SK-N-SH (cell line): ENCODE data around the gene ZBTB4. TPM values are rescaled to one million over a fixed set of nuclear protein-coding genes. Genes with fewer than 3 reads are reported as not detected.

ENCODE experiments used
- CTCF ChIA-PET: fragments of 300-600, 350-600 bp; formaldehyde crosslinking; extraction: SDS; loops from one replicate; lab custom pipeline; 2021; lab: Yijun Ruan, JAX
- POLR2A ChIA-PET: fragments of 350-600 bp; sonication (Branson Sonifier 250); formaldehyde crosslinking; extraction: SDS; loops from one replicate; lab custom pipeline; 2020; ENCODE audit warnings: antibody characterized with exemption, inconsistent platforms; lab: Yijun Ruan, JAX
- DNase-seq: peaks from one replicate; pipeline ENCODE4 v3.0.0; 2012
- H2AFZ ChIP-seq: fragments of 200-600 bp; sonication (generic); 2 replicates; pipeline ENCODE4 v1.8.1; 2016; ENCODE audit warnings: antibody characterized with exemption, mild to moderate bottlenecking, low read depth
- H3F3A ChIP-seq: fragments of 200-600 bp; sonication (generic); replicated peaks from 2 replicates; pipeline ENCODE3; 2016; ENCODE audit warnings: antibody characterized with exemption, mild to moderate bottlenecking; ENCODE audit not compliant: insufficient read depth
- H3K27ac ChIP-seq, 2 experiments: fragments of 200-500 bp in 1 of 2; fragments of 200-600 bp in 1 of 2; sonication (Bioruptor generic) in 1 of 2; sonication (generic), shearing (Covaris generic) in 1 of 2; 2 replicates each; pipeline versions ENCODE4 v1.5.1 to v1.6.1; 2014 to 2016; ENCODE audit warnings: low read depth in 2 of 2, inconsistent platforms in 1 of 2, low read length in 1 of 2, mild to moderate bottlenecking in 1 of 2, mixed read lengths in 1 of 2
- H3K27me3 ChIP-seq: fragments of 200-600 bp; sonication (generic), shearing (Covaris generic); 2 replicates; pipeline ENCODE4 v1.6.1; 2016; ENCODE audit warnings: mixed run types; ENCODE audit not compliant: insufficient read depth
- H3K36me3 ChIP-seq, 2 experiments: fragments of 200-500 bp in 1 of 2; fragments of 200-600 bp in 1 of 2; sonication (Bioruptor generic) in 1 of 2; sonication (generic) in 1 of 2; replicated peaks in 1 of 2; 2 replicates each; pipeline versions ENCODE3 to v1.5.1; 2014 to 2016; ENCODE audit warnings: low read length in 1 of 2, mild to moderate bottlenecking in 1 of 2; ENCODE audit not compliant: insufficient read depth in 2 of 2, control insufficient read depth in 1 of 2
- H3K4me1 ChIP-seq, 2 experiments: fragments of 200-500 bp in 1 of 2; fragments of 200-600 bp in 1 of 2; sonication (Bioruptor generic) in 1 of 2; sonication (generic), shearing (Covaris generic) in 1 of 2; 2 replicates each; pipeline versions ENCODE4 v1.5.1 to v1.6.1; 2014 to 2016; ENCODE audit warnings: low read depth in 1 of 2, low read length in 1 of 2, mixed run types in 1 of 2; ENCODE audit not compliant: insufficient read depth in 2 of 2, control insufficient read depth in 1 of 2
- H3K4me2 ChIP-seq: fragments of 200-600 bp; sonication (generic), shearing (Covaris generic); 2 replicates; pipeline ENCODE4 v1.6.1; 2017; ENCODE audit warnings: mixed run types
- H3K4me3 ChIP-seq, 2 experiments: fragments of 200-500 bp in 1 of 2; fragments of 200-600 bp in 1 of 2; sonication (Bioruptor generic) in 1 of 2; sonication (generic), shearing (Covaris generic) in 1 of 2; 2 replicates each; pipeline versions ENCODE4 v1.5.1 to v1.8.1; 2014 to 2016; ENCODE audit warnings: low read depth in 2 of 2, inconsistent platforms in 1 of 2, low read length in 1 of 2, mild to moderate bottlenecking in 1 of 2, mixed read lengths in 1 of 2, moderate library complexity in 1 of 2
- H3K79me2 ChIP-seq: fragments of 200-600 bp; sonication (generic); 2 replicates; pipeline ENCODE4 v1.8.1; 2017; ENCODE audit warnings: mild to moderate bottlenecking; ENCODE audit not compliant: insufficient read depth
- H3K9ac ChIP-seq: fragments of 200-600 bp; sonication (generic); 2 replicates; pipeline ENCODE4 v1.6.1; 2017; ENCODE audit warnings: mixed run types
- H3K9me2 ChIP-seq: fragments of 200-600 bp; sonication (generic); 2 replicates; pipeline ENCODE4 v1.6.1; 2017; ENCODE audit warnings: mixed run types
- H3K9me3 ChIP-seq: fragments of 200-600 bp; sonication (generic); 2 replicates; pipeline ENCODE4 v1.6.1; 2017; ENCODE audit warnings: mixed run types, mild to moderate bottlenecking, moderate library complexity
- H4K20me1 ChIP-seq: fragments of 200-600 bp; sonication (generic); 2 replicates; pipeline ENCODE4 v1.6.1; 2017; ENCODE audit warnings: mild to moderate bottlenecking, mixed run types; ENCODE audit not compliant: insufficient read depth
- ELF1 ChIP-seq: IDR thresholded peaks from 2 replicates; pipeline ENCODE4 v1.4.0; 2012
- EZH2phosphoT487 ChIP-seq: fragments of 200-600 bp; sonication (generic); IDR thresholded peaks from 2 replicates; pipeline ENCODE4 v1.6.1; 2017; ENCODE audit warnings: low read depth, mixed run types, mild to moderate bottlenecking, antibody characterized with exemption, moderate library complexity, borderline replicate concordance
- FOSL2 ChIP-seq: IDR thresholded peaks from 2 replicates; pipeline ENCODE4 v1.4.0; 2012; ENCODE audit warnings: low read depth, mild to moderate bottlenecking, moderate library complexity, borderline replicate concordance
- GABPA ChIP-seq: IDR thresholded peaks from 2 replicates; pipeline ENCODE4 v1.4.0; 2012; ENCODE audit warnings: low read depth, mild to moderate bottlenecking
- JUND ChIP-seq: IDR thresholded peaks from 2 replicates; pipeline ENCODE4 v1.4.0; 2012
- MEF2A ChIP-seq: IDR thresholded peaks from 2 replicates; pipeline ENCODE4 v1.4.0; 2012; ENCODE audit warnings: low read depth, borderline replicate concordance
- MXI1 ChIP-seq: IDR thresholded peaks from 2 replicates; pipeline ENCODE4 v1.6.1; 2012; ENCODE audit warnings: mild to moderate bottlenecking, low read depth, low read length, improper control_type of control experiment
- POLR2AphosphoS5 ChIP-seq: IDR thresholded peaks from 2 replicates; pipeline ENCODE4 v1.6.1; 2012; ENCODE audit warnings: low read depth, low read length
- RAD21 ChIP-seq: IDR thresholded peaks from 2 replicates; pipeline ENCODE4 v1.6.1; 2012; ENCODE audit warnings: mild to moderate bottlenecking, low read length
- REST ChIP-seq: IDR thresholded peaks from 2 replicates; pipeline ENCODE4 v1.6.1; 2012; ENCODE audit warnings: mild to moderate bottlenecking, low read depth, low read length, moderate library complexity
- RXRA ChIP-seq: IDR thresholded peaks from 2 replicates; pipeline ENCODE4 v1.4.0; 2012; ENCODE audit warnings: low read depth, mild to moderate bottlenecking, borderline replicate concordance
- TCF12 ChIP-seq: IDR thresholded peaks from 2 replicates; pipeline ENCODE4 v1.4.0; 2012
- YY1 ChIP-seq: IDR thresholded peaks from 2 replicates; pipeline ENCODE4 v1.4.0; 2012; ENCODE audit warnings: low read depth, mild to moderate bottlenecking
- WGBS: methylation state at CpG from one replicate; pipeline ENCODE4 v1.1.6; 2017; ENCODE audit warnings: low lambda C conversion rate; 5-methylcytosine and 5-hydroxymethylcytosine counted together
- polyA plus RNA-seq, 3 experiments: library from polyadenylated mRNA; depleted of rRNA; stranded (reverse); fragments of >200 nt; gene quantifications; 2 replicates each; pipeline ENCODE4 v1.2.3, GENCODE V29; 2012
- TF ChIP-seq, protein P1 (sequence below): IDR thresholded peaks from 2 replicates; pipeline ENCODE4; 2012
- TF ChIP-seq, protein P2 (sequence below): fragments of 200-600 bp; sonication (generic); IDR thresholded peaks from 2 replicates; pipeline ENCODE4 v1.6.1; 2017; ENCODE audit warnings: antibody characterized with exemption, mild to moderate bottlenecking, moderate library complexity
- TF ChIP-seq, protein P3 (sequence below): IDR thresholded peaks from 2 replicates; pipeline ENCODE4 v1.4.0; 2012; ENCODE audit warnings: low read depth, borderline replicate concordance

Gene ZBTB4
- polyA plus RNA-seq, 1 of the 3 experiments (the other 2 are of a cell fraction), result 12.8 TPM

- H3K4me2 ChIP-seq, result peak overlapping the region; percentile 95
- WGBS, result 91% methylated on average over 23 of the region's 26 CpGs
- H3K4me1 ChIP-seq, result peaks cover 25 to 26% of the 10 kb centered on the region in 2 experiments; a peak in 2 of 4 replicates
- peak overlapping the region; percentile 97 for H3K9ac ChIP-seq
- peak; percentile 52; the same call in 1 of the 2 replicates for TF ChIP-seq MXI1
- TF ChIP-seq EZH2phosphoT487, result no peak
- H3F3A ChIP-seq, result peaks cover 15% of the 10 kb centered on the region
- H3K36me3 ChIP-seq, result no peaks in the 10 kb centered on the region
- H3K27me3 ChIP-seq, result no peaks in the 10 kb centered on the region
- H3K9me2 ChIP-seq, result no peaks in the 10 kb centered on the region
- DNase-seq, result peak; percentile 54
- peaks cover 54% of the 10 kb centered on the region for H4K20me1 ChIP-seq
- H3K9me3 ChIP-seq, result no peaks in the 10 kb centered on the region
- H2AFZ ChIP-seq, result no peak overlapping the region
- H3K79me2 ChIP-seq, result peaks cover 93% of the 10 kb centered on the region
- ChIA-PET POLR2A (interaction anchor here (1.4 to 2.1 kb wide), 2 partner anchors 23 to 37 kb away, joined by 6 to 9 read pairs; partner anchors contain the start of gene FGF11), CTCF (interaction anchor here (0.9 to 2.3 kb wide), 3 partner anchors 40 to 84 kb away, joined by 3 to 11 read pairs (median 4); partner anchors contain the start of genes SENP3 and TMEM256)
- H3K4me3 ChIP-seq, result peak overlapping the region; percentile 72 to 77
- H3K27ac ChIP-seq, result no peak overlapping the region; a peak in 1 of 4 replicates
Observed at GRCh38 chr17:7477392-7478275, 1.8 kb downstream of the ZBTB4 start.

- Histone ChIP-seq H3K4me1 (peaks cover 20 to 26% of the 10 kb centered on the region in 2 experiments; a peak in 2 of 4 replicates), H3K9me2 (no peaks in the 10 kb centered on the region), H3K4me2 (peak overlapping the region; percentile 95; the same call in 1 of the 2 replicates), H3K9ac (no peak overlapping the region), H3K9me3 (no peaks in the 10 kb centered on the region), H3K27me3 (no peaks in the 10 kb centered on the region), H3K79me2 (peaks cover 98% of the 10 kb centered on the region), H3F3A (peaks cover 15% of the 10 kb centered on the region), H2AFZ (no peak overlapping the region), H3K4me3 (no peak overlapping the region), H4K20me1 (peaks cover 60% of the 10 kb centered on the region), H3K36me3 (no peaks in the 10 kb centered on the region), H3K27ac (peak overlapping the region in 1 of 2 experiments; percentile 44; a peak in 1 of 4 replicates)
- POLR2A ChIA-PET, result interaction anchor here (1.0 to 1.4 kb wide), 3 partner anchors 22 to 95 kb away, joined by 3 to 6 read pairs (median 3); partner anchors contain the start of gene TMEM256
- 97% methylated on average over 5 of the region's 5 CpGs for WGBS
- DNase-seq, result no peak
- CTCF ChIA-PET, result interaction anchor here (1.0 to 2.3 kb wide), 5 partner anchors 19 to 132 kb away, joined by 3 to 11 read pairs (median 3); partner anchors contain the start of gene SENP3
- TF ChIP-seq RAD21, result no peak
- TF ChIP-seq MXI1, result no peak
- no peak for TF ChIP-seq RXRA
- TF ChIP-seq, protein P1, sequence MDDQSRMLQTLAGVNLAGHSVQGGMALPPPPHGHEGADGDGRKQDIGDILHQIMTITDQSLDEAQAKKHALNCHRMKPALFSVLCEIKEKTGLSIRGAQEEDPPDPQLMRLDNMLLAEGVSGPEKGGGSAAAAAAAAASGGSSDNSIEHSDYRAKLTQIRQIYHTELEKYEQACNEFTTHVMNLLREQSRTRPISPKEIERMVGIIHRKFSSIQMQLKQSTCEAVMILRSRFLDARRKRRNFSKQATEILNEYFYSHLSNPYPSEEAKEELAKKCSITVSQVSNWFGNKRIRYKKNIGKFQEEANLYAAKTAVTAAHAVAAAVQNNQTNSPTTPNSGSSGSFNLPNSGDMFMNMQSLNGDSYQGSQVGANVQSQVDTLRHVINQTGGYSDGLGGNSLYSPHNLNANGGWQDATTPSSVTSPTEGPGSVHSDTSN, result no peak
- TF ChIP-seq FOSL2, result no peak
- TF ChIP-seq, protein P2, sequence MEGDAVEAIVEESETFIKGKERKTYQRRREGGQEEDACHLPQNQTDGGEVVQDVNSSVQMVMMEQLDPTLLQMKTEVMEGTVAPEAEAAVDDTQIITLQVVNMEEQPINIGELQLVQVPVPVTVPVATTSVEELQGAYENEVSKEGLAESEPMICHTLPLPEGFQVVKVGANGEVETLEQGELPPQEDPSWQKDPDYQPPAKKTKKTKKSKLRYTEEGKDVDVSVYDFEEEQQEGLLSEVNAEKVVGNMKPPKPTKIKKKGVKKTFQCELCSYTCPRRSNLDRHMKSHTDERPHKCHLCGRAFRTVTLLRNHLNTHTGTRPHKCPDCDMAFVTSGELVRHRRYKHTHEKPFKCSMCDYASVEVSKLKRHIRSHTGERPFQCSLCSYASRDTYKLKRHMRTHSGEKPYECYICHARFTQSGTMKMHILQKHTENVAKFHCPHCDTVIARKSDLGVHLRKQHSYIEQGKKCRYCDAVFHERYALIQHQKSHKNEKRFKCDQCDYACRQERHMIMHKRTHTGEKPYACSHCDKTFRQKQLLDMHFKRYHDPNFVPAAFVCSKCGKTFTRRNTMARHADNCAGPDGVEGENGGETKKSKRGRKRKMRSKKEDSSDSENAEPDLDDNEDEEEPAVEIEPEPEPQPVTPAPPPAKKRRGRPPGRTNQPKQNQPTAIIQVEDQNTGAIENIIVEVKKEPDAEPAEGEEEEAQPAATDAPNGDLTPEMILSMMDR, result no peak
- TF ChIP-seq MEF2A, result no peak
- TF ChIP-seq ELF1, result no peak
- no peak for TF ChIP-seq YY1
- TF ChIP-seq POLR2AphosphoS5, result no peak
- TF ChIP-seq TCF12, result no peak
- TF ChIP-seq JUND, result no peak
- no peak for TF ChIP-seq REST
- TF ChIP-seq, protein P3, sequence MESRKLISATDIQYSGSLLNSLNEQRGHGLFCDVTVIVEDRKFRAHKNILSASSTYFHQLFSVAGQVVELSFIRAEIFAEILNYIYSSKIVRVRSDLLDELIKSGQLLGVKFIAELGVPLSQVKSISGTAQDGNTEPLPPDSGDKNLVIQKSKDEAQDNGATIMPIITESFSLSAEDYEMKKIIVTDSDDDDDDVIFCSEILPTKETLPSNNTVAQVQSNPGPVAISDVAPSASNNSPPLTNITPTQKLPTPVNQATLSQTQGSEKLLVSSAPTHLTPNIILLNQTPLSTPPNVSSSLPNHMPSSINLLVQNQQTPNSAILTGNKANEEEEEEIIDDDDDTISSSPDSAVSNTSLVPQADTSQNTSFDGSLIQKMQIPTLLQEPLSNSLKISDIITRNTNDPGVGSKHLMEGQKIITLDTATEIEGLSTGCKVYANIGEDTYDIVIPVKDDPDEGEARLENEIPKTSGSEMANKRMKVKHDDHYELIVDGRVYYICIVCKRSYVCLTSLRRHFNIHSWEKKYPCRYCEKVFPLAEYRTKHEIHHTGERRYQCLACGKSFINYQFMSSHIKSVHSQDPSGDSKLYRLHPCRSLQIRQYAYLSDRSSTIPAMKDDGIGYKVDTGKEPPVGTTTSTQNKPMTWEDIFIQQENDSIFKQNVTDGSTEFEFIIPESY, result no peak
- TF ChIP-seq GABPA, result no peak
Observed at GRCh38 chr17:7476951-7477350, 2.5 kb downstream of the ZBTB4 start.
